Measurements from ENCODE around the gene SLC35F3.

Gene SLC35F3

GRCh38 chr1:234361102-234361603, 456.7 kb downstream of the SLC35F3 start:
- TF ChIP-seq CTCF (IDR thresholded peaks at IDR 0.05; ENCODE audit: low read depth, low read length, missing control alignments): no peak
- no peak overlapping the region for H3K4me3 ChIP-seq (replicated peaks; ENCODE audit: low read depth, low read length)
- DNase-seq (ENCODE audit: extremely low read depth, low read depth): no peak

GRCh38 chr1:234362558-234362957, 458.1 kb downstream of the SLC35F3 start:
- H3K4me3 ChIP-seq (replicated peaks; ENCODE audit: low read depth, low read length): no peak overlapping the region
- no peak for DNase-seq (ENCODE audit: extremely low read depth, low read depth)
- TF ChIP-seq CTCF (IDR thresholded peaks at IDR 0.05; ENCODE audit: low read depth, low read length, missing control alignments): no peak

GRCh38 chr1:234368320-234369032, 464.0 kb downstream of the SLC35F3 start:
- no peak overlapping the region for H3K4me3 ChIP-seq (replicated peaks; ENCODE audit: low read depth, low read length)
- DNase-seq (ENCODE audit: extremely low read depth, low read depth): no peak
- no peak for TF ChIP-seq CTCF (IDR thresholded peaks at IDR 0.05; ENCODE audit: low read depth, low read length, missing control alignments)

- TF ChIP-seq CTCF (IDR thresholded peaks at IDR 0.05; ENCODE audit: low read depth, low read length, missing control alignments): no peak
- H3K4me3 ChIP-seq (replicated peaks; ENCODE audit: low read depth, low read length): no peak overlapping the region
- DNase-seq (ENCODE audit: extremely low read depth, low read depth): no peak
Measured at GRCh38 chr1:234369033-234369430, 464.6 kb downstream of the SLC35F3 start.

GRCh38 chr1:234369784-234370183, 465.3 kb downstream of the SLC35F3 start:
- DNase-seq (ENCODE audit: extremely low read depth, low read depth): no peak
- TF ChIP-seq CTCF (IDR thresholded peaks at IDR 0.05; ENCODE audit: low read depth, low read length, missing control alignments): no peak
- no peak overlapping the region for H3K4me3 ChIP-seq (replicated peaks; ENCODE audit: low read depth, low read length)

GRCh38 chr1:234371414-234371813, 466.9 kb downstream of the SLC35F3 start:
- H3K4me3 ChIP-seq (replicated peaks; ENCODE audit: low read depth, low read length): no peak overlapping the region
- no peak for DNase-seq (ENCODE audit: extremely low read depth, low read depth)
- TF ChIP-seq CTCF (IDR thresholded peaks at IDR 0.05; ENCODE audit: low read depth, low read length, missing control alignments): no peak

Measured in HFF-Myc (cell line).